Activated naive CD8-positive, alpha-beta T cell treated with anti-CD3 and anti-CD28 coated beads, Interleukin-2, amount 50 U/mL, for 24 hours (primary cell): Measurements from ENCODE around the gene REPIN1.
A peak's percentile ranks its signal among the peaks of the same experiment; 100 is the strongest.

ENCODE experiments used
- ATAC-seq: fragments of 150-1000 bp; cut with Tn5 transposase; one replicate; pipeline ENCODE4 v1.10.0; 2021
- DNase-seq: peaks from one replicate; pipeline ENCODE4 v3.0.0; 2021
- H3K27ac Mint-ChIP-seq: one replicate; pipeline ENCODE4 v1.8.0; 2021; ENCODE audit warnings: mild to moderate bottlenecking, mixed read lengths
- H3K27me3 Mint-ChIP-seq: one replicate; pipeline ENCODE4 v1.8.0; 2021; ENCODE audit warnings: mixed read lengths
- H3K36me3 Mint-ChIP-seq: one replicate; pipeline ENCODE4 v1.8.0; 2021; ENCODE audit warnings: low read depth, mixed read lengths
- H3K4me1 Mint-ChIP-seq: one replicate; pipeline ENCODE4 v1.8.0; 2021; ENCODE audit warnings: mixed read lengths
- H3K4me3 Mint-ChIP-seq: one replicate; pipeline ENCODE4 v1.8.0; 2021; ENCODE audit warnings: mild to moderate bottlenecking, moderate library complexity, mixed read lengths
- H3K9me3 Mint-ChIP-seq: one replicate; pipeline ENCODE4 v1.8.0; 2021; ENCODE audit warnings: mixed read lengths

Gene REPIN1

DNA sequence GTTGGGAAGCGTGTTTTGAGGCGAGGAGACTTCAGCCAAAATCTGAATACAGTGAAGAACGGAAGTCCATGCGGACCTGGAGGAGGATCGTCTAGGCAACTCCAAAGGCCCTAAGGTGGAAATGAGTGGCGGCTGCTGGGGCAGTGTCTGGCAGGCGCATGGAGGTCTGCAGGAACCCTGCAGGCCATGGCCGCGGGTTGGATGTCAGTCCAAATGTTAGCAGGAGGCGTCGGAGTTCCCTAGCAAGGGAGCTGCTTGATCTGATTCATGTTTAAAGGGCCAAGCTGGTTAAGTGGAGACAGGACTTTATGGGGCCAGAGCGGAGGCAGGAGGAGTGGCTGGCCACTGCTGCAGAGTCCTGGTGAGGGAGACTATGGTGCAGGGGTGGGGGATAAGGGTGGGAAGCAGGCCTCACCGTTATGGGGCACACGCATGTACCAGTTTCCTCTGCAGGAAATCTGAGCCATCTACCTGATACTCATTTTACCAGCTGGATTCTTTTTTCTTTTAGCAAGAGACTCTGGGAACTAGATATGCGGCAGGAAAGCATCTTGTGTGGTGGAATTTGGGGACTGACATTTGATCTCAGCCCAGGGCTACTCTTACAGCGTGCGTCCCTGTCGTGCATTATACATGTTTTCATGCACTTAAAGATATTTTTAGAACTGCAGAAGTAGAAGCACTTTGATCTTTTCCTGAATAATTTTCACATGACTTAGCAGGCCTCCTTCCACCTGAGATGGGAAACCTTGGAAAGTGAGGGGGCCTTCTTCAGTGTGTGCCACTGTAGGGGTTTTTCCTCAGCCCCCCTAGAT, 6.6 kb upstream of the REPIN1 start:
- Mint-ChIP-seq H3K4me1 (peaks cover 52% of the 10 kb centered on the region), H3K36me3 (no peaks in the 10 kb centered on the region), H3K9me3 (no peaks in the 10 kb centered on the region), H3K4me3 (no peak overlapping the region), H3K27ac (no peak overlapping the region), H3K27me3 (no peaks in the 10 kb centered on the region)
- ATAC-seq (no peak), DNase-seq (no peak)

DNA sequence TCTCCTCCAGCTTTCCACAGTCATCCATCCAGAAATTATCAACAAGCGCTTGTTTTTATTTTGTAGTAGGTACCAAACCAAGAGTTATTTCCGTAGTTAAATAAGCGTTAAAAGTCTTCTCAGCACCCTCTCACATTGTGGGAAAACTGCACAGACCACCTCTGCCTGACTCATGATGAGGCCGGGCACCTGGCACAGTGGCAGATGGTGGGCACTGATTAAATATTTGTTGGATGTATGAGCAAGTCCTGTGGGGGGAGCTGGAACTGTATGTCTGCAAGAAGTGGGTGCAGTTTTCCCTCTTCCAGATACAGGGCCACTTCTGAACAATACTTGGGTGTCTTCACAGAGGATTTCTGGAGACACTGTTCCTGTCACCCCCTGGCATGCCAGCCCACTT, 5.3 kb upstream of the REPIN1 start:
- Mint-ChIP-seq H3K4me1 (peaks cover 49% of the 10 kb centered on the region), H3K4me3 (no peak overlapping the region), H3K27ac (no peak overlapping the region), H3K9me3 (no peaks in the 10 kb centered on the region), H3K36me3 (peaks cover 2% of the 10 kb centered on the region), H3K27me3 (no peaks in the 10 kb centered on the region)
- DNase-seq (no peak), ATAC-seq (no peak)

DNA sequence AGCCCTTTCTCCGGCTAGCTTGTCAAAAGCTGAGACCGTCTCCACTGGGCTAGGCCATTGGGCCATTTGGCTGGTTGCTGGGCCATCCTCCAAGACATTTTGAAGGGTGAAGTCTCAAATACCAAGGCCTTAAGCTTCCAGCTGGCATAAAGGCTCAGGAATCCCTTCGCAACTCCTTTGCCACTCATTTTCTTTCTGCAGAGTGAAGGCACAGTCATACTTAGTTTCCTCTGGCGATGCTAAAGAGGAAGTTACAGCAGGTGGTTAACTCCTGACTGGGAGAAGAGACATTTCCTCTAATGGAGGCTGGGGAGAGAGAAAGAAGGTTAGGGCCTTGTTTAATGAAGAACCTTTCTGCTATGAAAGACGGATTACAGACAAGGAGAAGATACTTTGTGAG, 4.8 kb upstream of the REPIN1 start:
- H3K9me3 Mint-ChIP-seq = no peaks in the 10 kb centered on the region
- peaks cover 44% of the 10 kb centered on the region for H3K4me1 Mint-ChIP-seq
- no peak for DNase-seq
- H3K4me3 Mint-ChIP-seq = no peak overlapping the region
- no peaks in the 10 kb centered on the region for H3K27me3 Mint-ChIP-seq
- ATAC-seq = no peak
- H3K27ac Mint-ChIP-seq = no peak overlapping the region
- peaks cover 2% of the 10 kb centered on the region for H3K36me3 Mint-ChIP-seq

DNA sequence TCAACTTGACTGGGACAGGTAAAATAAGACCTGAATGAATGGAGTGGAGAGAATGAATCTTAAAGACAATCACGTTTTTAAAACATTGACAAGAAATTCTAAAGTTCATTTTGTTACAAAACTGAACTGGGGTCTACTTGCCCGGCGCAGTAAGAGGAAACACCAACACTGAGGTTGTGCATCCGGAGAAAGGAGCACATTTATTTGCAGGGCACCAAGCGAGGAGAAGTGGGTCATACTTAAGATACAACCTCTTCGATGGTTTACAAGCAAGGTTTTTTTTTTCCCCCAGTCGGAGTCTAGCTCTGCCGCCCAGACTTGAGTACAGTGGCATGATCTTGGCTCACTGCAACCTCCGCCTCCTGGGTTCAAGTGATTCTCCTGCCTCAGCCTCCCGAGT, 3.4 kb upstream of the REPIN1 start:
- DNase-seq (no peak), ATAC-seq (no peak)
- Mint-ChIP-seq H3K4me1 (peaks cover 42% of the 10 kb centered on the region), H3K9me3 (no peaks in the 10 kb centered on the region), H3K36me3 (peaks cover 2% of the 10 kb centered on the region), H3K27me3 (no peaks in the 10 kb centered on the region), H3K4me3 (no peak overlapping the region), H3K27ac (no peak overlapping the region)

DNA sequence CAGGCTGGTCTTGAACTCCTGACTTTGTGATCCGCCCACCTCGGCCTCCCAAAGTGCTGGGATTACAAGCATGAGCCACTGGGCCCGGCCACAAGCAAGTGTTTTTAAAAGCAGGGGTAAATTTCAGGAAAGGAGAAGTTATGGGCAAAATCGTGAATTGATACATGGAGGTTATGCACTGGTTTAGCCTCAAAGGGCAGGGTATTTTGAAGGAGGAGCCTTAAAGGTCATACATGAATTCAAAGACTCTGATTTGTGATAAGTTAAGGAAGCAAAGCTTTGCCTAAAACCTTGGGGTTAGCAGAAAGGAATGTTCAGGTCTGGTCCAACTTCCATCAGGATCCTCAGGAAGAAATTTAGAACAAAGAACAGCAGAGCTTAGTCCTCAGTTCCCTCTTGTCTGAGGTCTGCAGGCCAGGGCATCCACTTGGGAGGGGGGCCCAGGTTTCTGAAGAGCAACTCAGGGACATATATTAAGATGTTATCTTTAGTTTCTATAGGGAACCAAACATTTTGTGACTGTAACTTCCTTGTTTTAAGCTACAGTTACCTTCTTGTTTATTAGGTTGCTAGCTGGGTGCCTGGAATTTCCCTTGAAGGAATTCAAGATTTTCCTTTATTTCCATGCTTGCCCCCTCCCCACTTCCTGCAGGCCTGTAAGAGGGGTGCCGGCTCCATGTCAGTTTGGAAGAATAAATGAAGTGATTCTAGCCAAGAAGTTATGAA, 2.8 kb upstream of the REPIN1 start:
- ATAC-seq (no peak), DNase-seq (no peak)
- Mint-ChIP-seq H3K4me3 (no peak overlapping the region), H3K36me3 (peaks cover 5% of the 10 kb centered on the region), H3K9me3 (no peaks in the 10 kb centered on the region), H3K27me3 (no peaks in the 10 kb centered on the region), H3K27ac (peak overlapping the region; percentile 36), H3K4me1 (peaks cover 48% of the 10 kb centered on the region)

DNA sequence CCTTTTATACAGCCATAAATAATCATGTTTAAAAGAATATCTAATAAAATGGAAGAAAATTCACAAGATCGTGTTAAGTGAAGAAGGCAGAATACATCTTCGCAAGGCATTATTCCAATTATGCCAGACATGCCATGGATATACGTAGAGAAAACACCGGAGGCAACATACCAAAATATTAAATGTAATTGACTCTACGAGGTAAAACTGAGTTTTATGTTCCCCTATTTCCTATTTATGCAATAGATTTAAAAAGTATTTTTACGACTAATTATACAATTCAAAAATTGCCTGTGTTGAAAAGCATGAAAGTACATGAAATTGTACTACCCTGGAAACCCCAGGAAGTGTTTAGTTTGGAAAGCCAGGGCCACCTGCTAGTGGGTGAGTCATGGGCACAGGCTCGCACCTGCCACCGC, 936 bp upstream of the REPIN1 start:
- Mint-ChIP-seq H3K36me3 (peaks cover 7% of the 10 kb centered on the region), H3K4me3 (peak overlapping the region; percentile 89), H3K9me3 (no peaks in the 10 kb centered on the region), H3K27me3 (no peaks in the 10 kb centered on the region), H3K4me1 (peaks cover 48% of the 10 kb centered on the region), H3K27ac (peak overlapping the region; percentile 96)
- DNase-seq = no peak
- ATAC-seq = peak; percentile 34

DNA sequence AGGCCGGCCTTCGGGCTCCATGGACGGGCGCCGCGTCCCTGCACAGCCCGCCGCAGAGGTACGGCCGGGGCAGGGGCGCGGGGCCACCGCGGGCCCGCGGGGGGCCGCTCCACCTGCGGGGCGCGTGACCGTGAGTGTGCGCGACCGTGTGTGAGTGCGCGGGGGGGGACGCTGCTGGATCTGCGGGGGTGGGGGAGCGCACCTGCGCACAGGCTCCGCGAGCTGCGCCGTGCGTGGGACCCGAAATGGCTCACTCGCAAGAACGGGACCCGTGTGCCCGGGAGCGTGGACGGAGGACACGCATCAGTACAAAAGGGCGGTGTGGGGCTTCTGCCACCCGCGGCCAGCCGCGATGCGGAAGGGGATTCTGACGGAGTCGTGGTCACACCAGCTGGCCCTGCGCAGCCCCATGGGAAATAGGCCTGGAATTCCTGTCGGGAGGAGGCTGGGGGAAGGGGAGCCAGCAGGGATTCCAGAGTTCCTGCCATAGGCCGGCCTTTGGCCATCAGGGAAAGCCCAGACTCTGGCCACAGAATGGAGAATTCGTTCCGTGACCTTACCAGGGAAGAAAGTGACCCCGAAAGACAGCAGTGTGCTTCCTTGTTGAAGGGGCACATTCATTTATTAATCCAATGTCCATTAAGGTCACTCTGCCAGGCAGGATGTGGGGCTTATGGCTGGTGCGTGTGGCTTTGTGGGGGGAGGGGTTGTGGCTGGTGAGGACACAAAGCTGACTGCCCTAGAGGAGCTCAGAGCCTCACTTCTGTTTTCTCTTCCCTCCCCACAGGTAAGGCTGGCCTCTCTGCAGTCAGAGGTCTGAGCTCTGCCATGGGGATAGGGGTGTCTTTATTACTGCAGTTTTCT, 494 bp downstream of the REPIN1 start:
- Mint-ChIP-seq H3K36me3 (peaks cover 7% of the 10 kb centered on the region), H3K27ac (peak overlapping the region; percentile 96), H3K4me1 (peaks cover 49% of the 10 kb centered on the region), H3K4me3 (peak overlapping the region; percentile 89), H3K9me3 (no peaks in the 10 kb centered on the region), H3K27me3 (no peaks in the 10 kb centered on the region)
- ATAC-seq (peak; percentile 18), DNase-seq (peak; percentile 47)

DNA sequence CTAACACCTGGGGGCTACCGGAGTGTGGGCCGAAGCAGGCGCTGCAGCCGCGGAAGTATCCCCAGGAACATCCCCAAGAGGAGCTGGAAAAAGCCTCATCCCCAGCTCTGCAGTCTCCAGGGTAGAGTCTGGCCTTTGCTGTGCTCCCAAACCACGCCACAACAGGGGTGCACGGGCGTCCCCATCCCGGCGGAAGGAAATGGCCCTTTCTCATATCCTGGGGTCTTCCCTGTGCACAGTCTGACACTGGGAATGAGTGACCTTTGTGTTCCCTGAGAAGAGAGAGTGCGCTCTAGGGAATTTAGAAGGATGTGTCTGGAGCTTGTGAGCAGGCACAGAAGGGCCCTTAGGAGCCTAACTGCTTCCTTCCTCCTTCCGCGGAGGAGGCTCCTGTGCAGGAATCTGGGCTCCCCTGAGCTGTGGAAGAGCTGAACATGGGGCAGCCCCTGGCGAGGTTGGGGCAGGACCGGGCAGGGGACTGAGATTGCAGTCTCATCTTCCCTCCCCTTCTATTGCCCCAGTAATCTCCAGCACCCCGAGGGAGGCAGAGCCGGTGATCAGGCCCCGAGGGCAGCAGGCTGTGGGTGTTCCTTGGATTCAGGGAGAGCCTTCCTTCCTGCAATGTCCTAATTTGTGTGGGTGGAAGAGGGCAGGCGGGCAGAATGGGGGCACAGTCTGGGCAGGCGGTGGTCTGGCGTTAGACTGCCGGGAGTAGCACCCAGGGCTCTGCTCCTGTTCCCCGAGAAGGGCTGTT, 1.3 kb downstream of the REPIN1 start:
- no peak for ATAC-seq

DNA sequence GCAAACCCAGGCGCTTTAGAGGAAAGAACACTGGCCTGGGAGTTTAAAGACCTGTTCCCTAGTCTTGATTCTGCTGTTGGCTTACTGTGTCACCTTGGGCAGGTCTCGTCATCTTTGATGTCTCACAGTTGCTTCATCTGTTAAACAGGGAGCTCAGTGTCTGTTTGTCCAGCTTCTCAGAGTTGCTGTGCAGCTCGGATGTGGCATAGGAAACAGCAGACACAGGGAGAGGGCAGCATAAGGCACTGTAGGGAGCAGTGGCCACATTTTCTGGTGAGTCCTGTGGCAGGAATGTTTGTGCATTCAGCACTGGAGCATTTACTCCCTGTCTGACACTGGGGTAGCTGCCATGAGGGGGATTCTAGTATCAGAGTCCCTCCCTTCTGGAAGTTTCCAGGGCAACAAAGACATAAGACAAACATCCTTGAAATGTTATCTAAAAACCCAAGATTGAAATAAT, 2.0 kb downstream of the REPIN1 start:
- H3K9me3 Mint-ChIP-seq = no peaks in the 10 kb centered on the region
- peaks cover 50% of the 10 kb centered on the region for H3K4me1 Mint-ChIP-seq
- H3K36me3 Mint-ChIP-seq = peaks cover 7% of the 10 kb centered on the region
- peak overlapping the region; percentile 89 for H3K4me3 Mint-ChIP-seq
- ATAC-seq (no peak), DNase-seq (no peak)
- no peaks in the 10 kb centered on the region for H3K27me3 Mint-ChIP-seq
- no peak overlapping the region for H3K27ac Mint-ChIP-seq

More for the DNA sequence above, 1.3 kb downstream of the REPIN1 start:
- Mint-ChIP-seq H3K4me1 (peaks cover 50% of the 10 kb centered on the region), H3K9me3 (no peaks in the 10 kb centered on the region), H3K27me3 (no peaks in the 10 kb centered on the region), H3K27ac (peak overlapping the region; percentile 93), H3K4me3 (peak overlapping the region; percentile 89), H3K36me3 (peaks cover 7% of the 10 kb centered on the region)
- DNase-seq = no peak

DNA sequence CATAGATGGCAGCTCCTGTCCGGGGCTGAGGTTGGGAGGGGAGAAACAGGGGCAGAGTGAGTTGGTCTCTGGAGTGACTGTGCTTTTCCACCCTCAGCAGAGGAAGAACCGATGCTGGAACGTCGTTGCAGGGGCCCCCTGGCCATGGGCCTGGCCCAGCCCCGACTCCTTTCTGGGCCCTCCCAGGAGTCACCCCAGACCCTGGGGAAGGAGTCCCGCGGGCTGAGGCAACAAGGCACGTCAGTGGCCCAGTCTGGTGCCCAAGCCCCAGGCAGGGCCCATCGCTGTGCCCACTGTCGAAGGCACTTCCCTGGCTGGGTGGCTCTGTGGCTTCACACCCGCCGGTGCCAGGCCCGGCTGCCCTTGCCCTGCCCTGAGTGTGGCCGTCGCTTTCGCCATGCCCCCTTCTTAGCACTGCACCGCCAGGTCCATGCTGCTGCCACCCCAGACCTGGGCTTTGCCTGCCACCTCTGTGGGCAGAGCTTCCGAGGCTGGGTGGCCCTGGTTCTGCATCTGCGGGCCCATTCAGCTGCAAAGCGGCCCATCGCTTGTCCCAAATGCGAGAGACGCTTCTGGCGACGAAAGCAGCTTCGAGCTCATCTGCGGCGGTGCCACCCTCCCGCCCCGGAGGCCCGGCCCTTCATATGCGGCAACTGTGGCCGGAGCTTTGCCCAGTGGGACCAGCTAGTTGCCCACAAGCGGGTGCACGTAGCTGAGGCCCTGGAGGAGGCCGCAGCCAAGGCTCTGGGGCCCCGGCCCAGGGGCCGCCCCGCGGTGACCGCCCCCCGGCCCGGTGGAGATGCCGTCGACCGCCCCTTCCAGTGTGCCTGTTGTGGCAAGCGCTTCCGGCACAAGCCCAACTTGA, 2.7 kb downstream of the REPIN1 start:
- Mint-ChIP-seq H3K9me3 (no peaks in the 10 kb centered on the region), H3K4me1 (peaks cover 50% of the 10 kb centered on the region), H3K27ac (no peak overlapping the region), H3K27me3 (no peaks in the 10 kb centered on the region), H3K4me3 (no peak overlapping the region), H3K36me3 (peaks cover 7% of the 10 kb centered on the region)
- DNase-seq (no peak), ATAC-seq (no peak)

DNA sequence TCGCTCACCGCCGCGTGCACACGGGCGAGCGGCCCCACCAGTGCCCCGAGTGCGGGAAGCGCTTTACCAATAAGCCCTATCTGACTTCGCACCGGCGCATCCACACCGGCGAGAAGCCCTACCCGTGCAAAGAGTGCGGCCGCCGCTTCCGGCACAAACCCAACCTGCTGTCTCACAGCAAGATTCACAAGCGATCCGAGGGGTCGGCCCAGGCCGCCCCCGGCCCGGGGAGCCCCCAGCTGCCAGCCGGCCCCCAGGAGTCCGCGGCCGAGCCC, 3.3 kb downstream of the REPIN1 start:
- H3K9me3 Mint-ChIP-seq = no peaks in the 10 kb centered on the region

DNA sequence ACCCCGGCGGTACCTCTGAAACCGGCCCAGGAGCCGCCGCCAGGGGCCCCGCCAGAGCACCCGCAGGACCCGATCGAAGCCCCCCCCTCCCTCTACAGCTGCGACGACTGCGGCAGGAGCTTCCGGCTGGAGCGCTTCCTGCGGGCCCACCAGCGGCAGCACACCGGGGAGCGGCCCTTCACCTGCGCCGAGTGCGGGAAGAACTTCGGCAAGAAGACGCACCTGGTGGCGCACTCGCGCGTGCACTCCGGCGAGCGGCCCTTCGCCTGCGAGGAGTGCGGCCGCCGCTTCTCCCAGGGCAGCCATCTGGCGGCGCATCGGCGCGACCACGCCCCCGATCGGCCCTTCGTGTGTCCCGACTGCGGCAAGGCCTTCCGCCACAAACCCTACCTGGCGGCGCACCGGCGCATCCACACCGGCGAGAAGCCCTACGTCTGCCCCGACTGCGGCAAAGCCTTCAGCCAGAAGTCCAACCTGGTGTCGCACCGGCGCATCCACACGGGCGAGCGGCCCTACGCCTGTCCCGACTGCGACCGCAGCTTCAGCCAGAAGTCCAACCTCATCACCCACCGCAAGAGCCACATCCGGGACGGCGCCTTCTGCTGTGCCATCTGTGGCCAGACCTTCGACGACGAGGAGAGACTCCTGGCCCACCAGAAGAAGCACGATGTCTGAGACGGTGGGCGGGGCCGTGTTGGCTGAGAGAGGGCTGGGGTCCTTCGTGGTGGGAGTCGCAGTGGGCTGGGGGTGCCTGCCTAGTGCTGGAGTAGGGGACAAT, 3.8 kb downstream of the REPIN1 start:
- Mint-ChIP-seq H3K4me3 (no peak overlapping the region), H3K27ac (no peak overlapping the region), H3K27me3 (no peaks in the 10 kb centered on the region), H3K36me3 (peaks cover 7% of the 10 kb centered on the region), H3K4me1 (peaks cover 55% of the 10 kb centered on the region), H3K9me3 (no peaks in the 10 kb centered on the region)
- ATAC-seq (no peak), DNase-seq (no peak)

More for the DNA sequence above, 3.3 kb downstream of the REPIN1 start:
- Mint-ChIP-seq H3K36me3 (peaks cover 7% of the 10 kb centered on the region), H3K4me3 (no peak overlapping the region), H3K4me1 (peaks cover 53% of the 10 kb centered on the region), H3K27me3 (no peaks in the 10 kb centered on the region), H3K27ac (no peak overlapping the region)
- DNase-seq (no peak), ATAC-seq (no peak)
